ENCODE measurements around the gene PGAP2. TPM values are rescaled to one million over a fixed set of nuclear protein-coding genes. Genes with fewer than 3 reads are reported as not detected.

Gene PGAP2
- 9.4 and 15.3 TPM in 2 replicates for total RNA-seq

DNA sequence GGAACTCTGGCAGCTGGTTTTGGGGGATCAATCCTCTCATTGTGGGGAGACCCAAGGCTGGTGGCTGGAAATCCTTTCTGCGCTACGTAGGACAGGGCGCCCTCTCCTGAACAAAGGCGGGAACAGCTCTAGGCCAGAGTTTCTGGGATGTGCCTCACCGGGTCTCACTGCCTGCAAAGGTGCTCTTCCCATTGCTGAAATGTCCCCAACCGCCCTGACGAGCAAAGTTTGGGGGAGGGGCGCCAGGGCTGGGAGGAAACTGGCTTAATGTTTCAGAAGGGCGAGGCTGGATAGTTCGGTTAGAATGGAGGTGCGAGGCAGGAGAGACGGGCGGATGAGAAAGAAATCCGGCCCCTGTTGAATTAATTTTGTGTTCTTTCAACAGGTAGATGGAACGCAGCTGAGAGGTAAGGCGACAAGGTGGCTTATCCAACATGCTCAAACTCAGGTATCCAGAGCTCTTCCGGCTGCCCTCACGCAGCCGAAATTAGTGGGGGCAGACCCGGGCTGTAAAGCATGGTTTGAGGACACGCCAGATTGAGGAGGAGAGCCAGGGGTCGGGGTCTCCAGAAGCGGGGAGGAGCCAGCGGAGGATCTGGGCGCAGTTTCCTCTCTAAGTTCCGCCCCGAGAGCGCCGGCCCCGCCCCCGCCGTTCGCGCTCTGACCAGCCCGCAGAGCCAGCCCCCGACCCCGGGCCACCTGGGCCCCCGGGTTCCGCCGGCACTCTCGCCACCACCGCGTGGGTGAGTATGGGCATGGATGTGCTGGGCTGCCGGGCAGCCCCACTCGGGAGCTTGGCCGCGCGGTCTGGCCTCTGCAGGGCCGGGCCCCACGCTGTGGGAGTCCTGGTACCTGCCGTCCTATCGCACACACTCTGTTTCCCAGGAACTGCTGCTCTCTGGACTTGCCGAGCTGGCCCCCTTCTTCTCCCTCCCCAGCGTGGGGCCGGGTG lies at the start of gene PGAP2:
Gene PGAP2 (plus strand): TSS at position 652 of the 952 bp plus-strand sequence. CDS start 2,700 bp downstream, outside the sequence.

DNA sequence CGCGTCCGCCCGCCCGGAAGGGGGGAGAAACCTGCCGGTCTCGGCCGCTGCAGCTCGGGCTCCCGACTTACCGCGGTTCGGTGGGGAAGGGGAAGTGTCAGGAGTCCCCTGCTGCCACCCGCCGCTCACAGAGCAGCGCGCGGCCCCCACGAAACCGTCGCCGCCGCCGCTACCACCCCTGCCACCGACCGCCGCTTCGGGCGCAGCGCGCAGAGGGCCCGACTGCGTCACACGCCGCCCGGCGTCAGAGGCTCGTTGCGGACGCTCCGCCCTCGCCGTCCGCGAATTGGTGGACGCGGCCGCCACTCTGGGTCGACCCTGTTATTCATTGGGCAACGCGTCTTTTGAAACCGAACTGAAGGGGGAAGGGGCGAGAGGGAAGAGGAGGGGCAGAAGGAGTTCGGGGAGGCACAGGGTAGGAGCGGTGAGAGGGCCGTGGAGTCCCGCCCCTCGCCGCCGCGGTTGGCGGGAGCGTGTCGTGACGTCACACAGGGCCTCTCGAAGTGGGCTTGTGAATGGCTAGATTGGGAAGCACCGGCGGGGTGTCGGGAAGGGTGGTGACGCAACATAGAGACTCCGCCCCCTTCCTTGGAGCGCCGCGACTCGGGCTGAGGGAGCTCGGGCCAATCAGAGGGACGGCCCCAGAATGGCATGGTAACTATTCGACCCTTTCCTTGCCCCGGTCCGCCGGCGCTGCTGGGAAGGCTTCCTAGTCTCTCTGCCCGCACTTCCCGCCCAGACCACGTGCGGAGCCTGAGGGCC lies 10.8 kb upstream of the PGAP2 start, which contains the start of gene NUP98:
Gene NUP98 (minus strand): TSS at position 226 of the 762 bp plus-strand sequence. CDS start 15,437 bp downstream, outside the sequence.

DNA sequence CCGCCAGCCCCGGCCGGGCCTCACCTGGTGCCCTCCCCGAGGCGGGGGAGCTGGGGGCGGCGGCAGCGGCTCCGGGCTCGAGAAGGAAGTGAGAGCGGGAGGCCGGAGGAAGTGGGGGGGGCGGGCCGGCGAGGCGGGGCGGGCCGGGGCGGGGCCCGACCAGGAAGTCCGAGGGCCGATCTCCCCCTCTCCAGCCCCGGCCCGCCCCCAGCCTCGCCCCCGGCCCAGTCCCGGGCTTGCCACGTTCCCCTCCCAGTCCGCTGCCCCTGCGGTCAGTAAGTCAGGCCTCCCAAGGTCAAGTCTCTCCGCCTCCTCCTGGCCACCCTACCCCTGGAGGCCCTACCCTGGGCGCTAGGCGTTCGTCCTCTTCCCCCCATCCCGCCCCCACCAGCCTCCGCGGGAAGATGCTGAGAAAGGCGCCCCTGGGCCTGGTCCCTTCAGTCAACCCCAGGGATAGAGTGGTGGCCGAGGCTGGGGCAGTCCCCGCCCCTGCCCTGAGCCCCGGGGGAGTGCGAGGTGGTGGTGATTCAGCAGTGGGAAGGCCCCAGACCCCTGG lies 32.6 kb downstream of the PGAP2 start, which contains the start of gene RHOG:
Gene RHOG (minus strand): TSS at position 90 of the 556 bp plus-strand sequence. CDS start 12,821 bp downstream, outside the sequence.

DNA sequence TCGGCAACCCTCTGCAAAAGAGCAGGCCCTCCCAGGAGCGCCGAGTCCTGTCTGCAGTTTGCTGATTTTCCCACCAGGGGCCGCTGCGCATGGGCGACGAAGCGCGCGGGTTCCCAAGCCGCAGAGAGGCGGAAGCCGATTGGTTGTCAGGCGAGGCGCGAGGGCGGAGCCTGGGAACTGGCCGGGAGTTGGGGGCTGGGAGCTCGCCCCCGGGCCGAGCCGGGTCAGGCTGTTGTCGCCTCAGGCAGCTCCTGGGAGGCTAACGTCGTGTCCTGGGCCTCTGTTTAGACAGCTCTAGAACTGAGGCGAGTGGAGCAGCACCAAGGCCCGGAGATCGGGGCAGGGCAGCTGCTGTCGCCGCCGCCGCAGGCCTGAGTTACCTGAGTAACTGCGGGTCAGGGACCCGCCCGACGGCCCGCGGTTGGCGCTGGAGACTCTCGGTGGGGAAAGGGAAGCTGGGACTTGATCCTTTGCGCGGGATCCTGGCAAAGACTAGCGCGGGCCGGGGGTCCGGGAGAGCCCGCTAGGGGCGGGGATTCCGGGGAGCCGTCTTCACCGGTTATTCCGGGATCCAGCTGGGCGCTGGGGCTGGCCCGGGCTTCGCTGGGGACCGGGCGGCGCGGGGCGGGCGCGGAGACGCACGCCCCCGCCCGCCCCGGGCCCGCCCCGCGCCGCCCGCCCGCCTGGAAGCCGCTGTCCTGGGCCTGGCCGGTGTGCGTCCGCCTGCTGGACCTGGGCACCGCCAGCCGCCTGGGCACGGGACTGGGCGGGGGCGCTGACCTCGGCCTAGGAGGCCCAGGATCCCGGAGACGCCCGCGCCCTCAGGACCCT lies 46.8 kb downstream of the PGAP2 start, which contains the start of gene STIM1:
Gene STIM1 (plus strand): TSS at position 688 of the 831 bp plus-strand sequence. CDS start 607 bp downstream, outside the sequence.

Other genes with a start within 250 kb of the PGAP2 start
- 0.25 TPM in 1 of 2 replicates, not detected in the other for gene ART5, start 166.6 kb upstream of the PGAP2 start, total RNA-seq
- not detected in 2 replicates for gene ART1, start 163.4 kb upstream of the PGAP2 start, total RNA-seq
- gene CHRNA10, start 137.2 kb upstream of the PGAP2 start, total RNA-seq, result not detected in 2 replicates
- gene NUP98, start 11.0 kb upstream of the PGAP2 start, total RNA-seq, result 66.5 and 87.3 TPM in 2 replicates
- gene RHOG, start 32.4 kb downstream of the PGAP2 start, total RNA-seq, result 26.6 and 36.1 TPM in 2 replicates
- 25.0 and 27.7 TPM in 2 replicates for gene STIM1, start 47.1 kb downstream of the PGAP2 start, total RNA-seq

Measured in cardiac ventricle fibroblast (primary cell).